ENCODE measurements around the gene PDE4D.

DNA sequence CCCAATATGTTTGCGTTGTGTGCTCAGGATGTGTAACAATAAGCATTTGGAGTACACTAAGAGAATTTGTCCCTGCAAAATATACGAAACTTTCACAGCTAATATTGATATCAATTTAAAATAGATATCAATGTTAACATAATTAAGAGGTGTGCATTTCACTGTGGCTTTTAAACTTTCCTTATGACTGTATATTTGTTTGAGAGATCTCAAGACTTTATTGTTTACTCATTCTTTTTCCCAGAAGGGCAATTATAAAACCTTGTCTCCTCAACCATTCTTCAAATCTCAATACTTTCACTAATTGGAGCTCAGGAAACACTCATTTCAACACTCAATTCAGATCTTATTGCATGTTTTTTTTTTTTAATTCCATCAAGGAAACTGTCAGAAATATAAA is 241.1 kb downstream of the PDE4D start:
- TF ChIP-seq POLR2A (IDR thresholded peaks at IDR 0.05) = no peak
- TF ChIP-seq, protein P1, sequence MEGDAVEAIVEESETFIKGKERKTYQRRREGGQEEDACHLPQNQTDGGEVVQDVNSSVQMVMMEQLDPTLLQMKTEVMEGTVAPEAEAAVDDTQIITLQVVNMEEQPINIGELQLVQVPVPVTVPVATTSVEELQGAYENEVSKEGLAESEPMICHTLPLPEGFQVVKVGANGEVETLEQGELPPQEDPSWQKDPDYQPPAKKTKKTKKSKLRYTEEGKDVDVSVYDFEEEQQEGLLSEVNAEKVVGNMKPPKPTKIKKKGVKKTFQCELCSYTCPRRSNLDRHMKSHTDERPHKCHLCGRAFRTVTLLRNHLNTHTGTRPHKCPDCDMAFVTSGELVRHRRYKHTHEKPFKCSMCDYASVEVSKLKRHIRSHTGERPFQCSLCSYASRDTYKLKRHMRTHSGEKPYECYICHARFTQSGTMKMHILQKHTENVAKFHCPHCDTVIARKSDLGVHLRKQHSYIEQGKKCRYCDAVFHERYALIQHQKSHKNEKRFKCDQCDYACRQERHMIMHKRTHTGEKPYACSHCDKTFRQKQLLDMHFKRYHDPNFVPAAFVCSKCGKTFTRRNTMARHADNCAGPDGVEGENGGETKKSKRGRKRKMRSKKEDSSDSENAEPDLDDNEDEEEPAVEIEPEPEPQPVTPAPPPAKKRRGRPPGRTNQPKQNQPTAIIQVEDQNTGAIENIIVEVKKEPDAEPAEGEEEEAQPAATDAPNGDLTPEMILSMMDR (IDR thresholded peaks at IDR 0.05) = no peak

All from right lobe of liver (tissue), 4 donors.